Articular chondrocyte of knee joint (primary cell): ENCODE measurements around the gene CSTPP1. TPM values are rescaled to one million over a fixed set of nuclear protein-coding genes. Genes with fewer than 3 reads are reported as not detected.

Experiments
- small RNA-seq: library from RNA; depleted of rRNA; stranded (forward); fragments of <200 nt; gene quantifications from one replicate; pipeline ENCODE3, GENCODE V24; 2012
- total RNA-seq: library from RNA; depleted of rRNA; stranded (reverse); fragments of >200 nt; gene quantifications from 2 replicates; pipeline ENCODE4 v1.2.3, GENCODE V29; 2012

Gene CSTPP1, protein sequence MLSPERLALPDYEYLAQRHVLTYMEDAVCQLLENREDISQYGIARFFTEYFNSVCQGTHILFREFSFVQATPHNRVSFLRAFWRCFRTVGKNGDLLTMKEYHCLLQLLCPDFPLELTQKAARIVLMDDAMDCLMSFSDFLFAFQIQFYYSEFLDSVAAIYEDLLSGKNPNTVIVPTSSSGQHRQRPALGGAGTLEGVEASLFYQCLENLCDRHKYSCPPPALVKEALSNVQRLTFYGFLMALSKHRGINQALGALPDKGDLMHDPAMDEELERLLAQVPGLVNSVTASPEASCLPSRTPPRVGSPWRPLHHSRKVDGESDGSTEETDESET
- total RNA-seq, result 28.7 and 33.7 TPM in 2 replicates

DNA sequence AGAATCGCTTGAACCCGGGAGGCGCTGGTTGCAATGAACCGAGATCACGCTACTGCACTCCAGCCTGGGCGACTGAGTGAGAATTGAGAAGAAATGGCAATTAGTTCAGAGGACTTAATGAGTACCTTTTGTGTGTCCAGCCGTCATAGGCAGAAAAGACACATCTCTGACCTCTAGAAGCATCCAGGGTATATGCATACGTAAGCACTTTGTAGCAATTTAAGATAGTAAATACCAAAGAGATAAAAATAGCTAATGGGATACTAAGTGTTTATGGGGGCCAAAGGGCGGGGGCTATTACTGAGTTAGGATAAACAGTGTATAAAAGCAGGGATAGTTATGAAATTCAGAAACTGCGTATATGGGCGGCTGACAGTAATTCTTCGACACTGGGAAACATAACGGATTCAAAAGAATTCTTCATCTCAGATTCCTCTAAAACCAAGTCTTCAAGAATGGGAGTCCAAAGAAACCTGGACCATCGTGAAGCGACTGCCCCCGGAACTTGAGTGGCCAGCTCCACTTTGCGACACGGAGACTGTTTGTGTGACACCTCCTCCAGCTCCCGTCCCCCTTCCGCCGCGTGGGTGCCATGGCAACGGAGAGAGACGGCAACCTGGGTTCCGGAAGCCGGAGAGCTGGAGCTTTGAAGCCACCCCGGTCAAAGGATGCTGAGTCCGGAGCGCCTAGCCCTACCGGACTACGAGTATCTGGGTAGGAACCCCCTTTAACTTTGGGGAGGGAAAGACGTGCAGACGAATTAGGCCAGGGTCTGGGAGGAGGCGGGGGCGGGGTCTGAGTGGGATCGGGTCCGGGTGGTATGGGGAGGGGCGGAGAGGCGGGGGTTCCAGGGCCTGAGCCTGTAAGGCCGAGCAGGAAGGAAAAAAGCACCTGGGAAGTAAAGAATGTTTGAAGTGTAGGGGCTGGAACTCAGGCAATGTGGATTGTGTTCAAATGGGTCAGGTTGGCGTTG, at the start of gene CSTPP1:
Gene CSTPP1, plus strand, starts transcription at position 624 of the 973 bp plus-strand sequence. Its CDS starts 45 bp downstream, at position 669.

DNA sequence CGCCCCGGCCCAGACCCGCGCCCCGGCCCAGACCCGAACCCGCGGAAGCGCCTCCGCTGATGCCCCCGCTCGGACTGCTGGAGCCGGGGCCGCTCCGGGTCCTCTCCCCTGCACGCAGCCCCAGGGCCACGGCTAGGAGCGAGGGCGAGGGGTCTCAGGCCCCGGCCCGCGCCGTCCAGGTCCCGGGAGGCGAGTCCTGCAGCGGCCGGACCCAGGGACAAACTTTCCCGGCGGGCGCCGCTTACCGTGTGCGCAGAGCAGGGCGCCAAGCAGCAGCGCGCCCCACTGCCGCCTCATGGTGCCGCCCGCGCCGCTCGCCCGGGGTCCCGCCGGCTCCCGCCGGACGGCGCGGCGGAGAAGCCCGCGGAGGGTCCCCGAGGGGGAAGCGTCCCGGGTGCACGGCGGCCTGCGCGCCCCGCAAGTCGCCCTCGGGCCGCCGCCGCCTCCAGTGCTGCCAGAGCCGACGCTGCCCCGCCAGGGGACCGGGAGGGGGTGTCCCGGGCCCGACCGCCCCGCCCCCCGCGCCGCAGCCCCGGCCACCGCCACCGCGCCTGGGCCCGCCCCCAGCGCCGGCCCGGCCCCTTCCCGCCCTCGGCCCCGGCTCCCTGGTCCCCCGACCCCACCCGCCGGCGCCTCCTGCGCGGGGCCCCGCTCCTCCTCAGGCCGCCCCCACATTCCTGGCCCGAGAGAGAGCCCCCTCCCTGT, 18.3 kb upstream of the CSTPP1 start, which contains the start of gene LRP4:
Gene LRP4, minus strand, starts transcription at position 468 of the 705 bp plus-strand sequence. Its CDS starts 171 bp downstream, at position 297.

GRCh38 chr11:47176328-47177228, 240.0 kb downstream of the CSTPP1 start, which contains the start of gene ARFGAP2:
Gene ARFGAP2 (minus strand): TSS chr11:47176879. CDS start chr11:47176853, 26 bp downstream.

DNA sequence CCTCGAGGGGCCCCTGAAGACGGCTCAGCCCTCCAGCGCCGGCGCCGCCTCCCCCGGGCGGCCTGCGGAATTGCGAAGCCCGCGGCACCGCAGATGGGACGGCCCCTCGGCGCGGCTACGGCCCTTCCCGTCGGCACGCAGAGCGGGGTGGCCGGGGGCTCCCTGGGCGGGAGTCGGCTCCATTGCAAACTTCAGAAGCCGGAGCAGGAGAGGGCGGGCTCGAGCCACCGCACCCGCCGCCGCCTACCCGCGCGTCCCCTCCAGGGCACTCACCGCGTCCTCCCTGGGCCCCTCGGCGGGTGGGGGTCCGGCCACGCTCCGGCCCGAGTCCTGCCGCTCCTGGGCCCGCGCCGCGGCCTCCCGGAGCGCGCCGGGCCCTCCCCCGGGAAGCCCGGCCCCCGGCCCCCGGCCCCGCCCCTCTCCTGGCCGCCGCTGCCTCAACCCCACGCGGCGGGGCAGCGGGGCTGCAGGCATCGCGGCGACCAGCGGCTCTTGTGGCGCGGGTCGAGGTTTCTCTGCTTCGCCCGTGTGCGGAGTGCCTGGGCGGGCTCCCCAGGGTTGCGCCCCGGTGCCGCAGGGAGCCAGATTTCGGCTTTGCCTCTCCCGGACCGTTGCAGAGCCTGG, 249.6 kb downstream of the CSTPP1 start, which contains the start of gene PACSIN3:
Gene PACSIN3, minus strand, starts transcription at position 359 of the 624 bp plus-strand sequence. CDS start 3,707 bp downstream, outside the sequence.

Small RNA genes within 50 kb of the gene (small RNA-seq; reads per million reads assigned to genes)
- not detected for gene MIR6745

Other genes with a start within 250 kb of the CSTPP1 start
- gene ARHGAP1, start 236.1 kb upstream of the CSTPP1 start, total RNA-seq, result 78.0 and 90.4 TPM in 2 replicates
- 11.2 and 12.7 TPM in 2 replicates for gene ZNF408, start 235.7 kb upstream of the CSTPP1 start, total RNA-seq
- gene F2, start 217.5 kb upstream of the CSTPP1 start, total RNA-seq, result not detected in 2 replicates
- 59.3 and 74.0 TPM in 2 replicates for gene CKAP5, start 90.5 kb upstream of the CSTPP1 start, total RNA-seq
- gene LRP4, start 18.2 kb upstream of the CSTPP1 start, total RNA-seq, result 1.2 and 2.5 TPM in 2 replicates
- gene ARFGAP2, start 240.1 kb downstream of the CSTPP1 start, total RNA-seq, result 97.2 and 131 TPM in 2 replicates
- gene PACSIN3, start 249.7 kb downstream of the CSTPP1 start, total RNA-seq, result 34.6 and 38.9 TPM in 2 replicates